Measurements from ENCODE around the gene MSLN. TPM values are rescaled to one million over a fixed set of nuclear protein-coding genes. Genes with fewer than 3 reads are reported as not detected.

Gene MSLN
- total and polyA plus RNA-seq, 9 of the 15 experiments (the other 6 are each of a cell fraction or from before 2014, with no cell fraction given): not detected

DNA sequence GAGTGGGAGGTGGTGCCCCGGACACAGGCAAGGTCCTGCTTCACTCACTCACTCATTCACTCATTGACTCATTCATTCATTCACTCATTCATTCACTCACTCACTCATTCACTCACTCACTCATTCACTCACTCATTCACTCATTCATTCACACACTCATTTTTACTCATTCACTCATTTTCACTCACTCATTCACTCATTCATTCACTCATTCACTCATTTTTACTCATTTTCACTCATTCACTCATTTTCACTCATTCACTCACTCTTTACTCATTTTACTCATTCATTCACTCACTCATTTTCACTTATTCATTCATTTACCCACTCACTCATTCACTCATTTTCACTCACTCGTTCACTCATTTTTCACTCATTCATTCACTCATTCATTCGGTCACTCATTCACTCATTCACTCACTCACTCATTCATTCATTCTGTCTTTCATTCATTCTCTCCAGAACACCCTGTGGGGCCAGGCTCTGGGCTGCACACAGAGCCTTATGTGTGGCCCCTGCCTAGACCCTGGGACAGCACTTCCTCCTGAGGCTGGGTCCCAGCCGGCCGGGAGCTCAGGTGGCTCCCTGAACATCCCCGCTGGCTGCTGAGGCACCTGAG lies 18.5 kb downstream of the MSLN start (continued):
- TF ChIP-seq, protein P1, sequence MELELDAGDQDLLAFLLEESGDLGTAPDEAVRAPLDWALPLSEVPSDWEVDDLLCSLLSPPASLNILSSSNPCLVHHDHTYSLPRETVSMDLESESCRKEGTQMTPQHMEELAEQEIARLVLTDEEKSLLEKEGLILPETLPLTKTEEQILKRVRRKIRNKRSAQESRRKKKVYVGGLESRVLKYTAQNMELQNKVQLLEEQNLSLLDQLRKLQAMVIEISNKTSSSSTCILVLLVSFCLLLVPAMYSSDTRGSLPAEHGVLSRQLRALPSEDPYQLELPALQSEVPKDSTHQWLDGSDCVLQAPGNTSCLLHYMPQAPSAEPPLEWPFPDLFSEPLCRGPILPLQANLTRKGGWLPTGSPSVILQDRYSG (tag; conservative IDR thresholded peaks at IDR 0.05; ENCODE audit: low read depth): no peak
- no peak for TF ChIP-seq CEBPB (tag; IDR thresholded peaks at IDR 0.05)
- no peak for TF ChIP-seq ZNF431 (CRISPR knock-in tag; IDR thresholded peaks at IDR 0.05)
- TF ChIP-seq GABPB2 (CRISPR knock-in tag; conservative IDR thresholded peaks at IDR 0.05): no peak
- TF ChIP-seq KDM1A (IDR thresholded peaks at IDR 0.05): no peak
- no peak for TF ChIP-seq HDAC6 (IDR thresholded peaks at IDR 0.05; ENCODE audit: low read depth, low read length)
- TF ChIP-seq ZNF318 (IDR thresholded peaks at IDR 0.05; ENCODE audit: borderline replicate concordance in 1 of 2, low read depth in 1 of 2): peak in 1 of 2 experiments; percentile 93; a peak in 2 of 4 replicates
- TF ChIP-seq ELF1 (tag; IDR thresholded peaks at IDR 0.05): no peak
- TF ChIP-seq BCOR (IDR thresholded peaks at IDR 0.05): peak; percentile 89
- peak; percentile 99 for TF ChIP-seq TSC22D4 (tag; IDR thresholded peaks at IDR 0.05)
- TF ChIP-seq TRIM25 (IDR thresholded peaks at IDR 0.05; ENCODE audit: borderline replicate concordance): 0 out of 2 replicates have a peak, but pooled peaks have one; percentile 74
- no peak for TF ChIP-seq HLTF (IDR thresholded peaks at IDR 0.05)
- TF ChIP-seq AFF1 (IDR thresholded peaks at IDR 0.05; ENCODE audit: low read depth in 1 of 2, partially characterized antibody in 2 of 2): no peak
